ENCODE results near the gene TOX3. TPM values are rescaled to one million over a fixed set of nuclear protein-coding genes. Genes with fewer than 3 reads are reported as not detected.
A peak's percentile ranks its signal among the peaks of the same experiment; 100 is the strongest.

The TOX3 gene
- total and polyA plus RNA-seq, 2 of the 13 experiments (the other 11 are each of a cell fraction or from before 2014, with no cell fraction given) = 14.5 to 98.6 TPM

DNA sequence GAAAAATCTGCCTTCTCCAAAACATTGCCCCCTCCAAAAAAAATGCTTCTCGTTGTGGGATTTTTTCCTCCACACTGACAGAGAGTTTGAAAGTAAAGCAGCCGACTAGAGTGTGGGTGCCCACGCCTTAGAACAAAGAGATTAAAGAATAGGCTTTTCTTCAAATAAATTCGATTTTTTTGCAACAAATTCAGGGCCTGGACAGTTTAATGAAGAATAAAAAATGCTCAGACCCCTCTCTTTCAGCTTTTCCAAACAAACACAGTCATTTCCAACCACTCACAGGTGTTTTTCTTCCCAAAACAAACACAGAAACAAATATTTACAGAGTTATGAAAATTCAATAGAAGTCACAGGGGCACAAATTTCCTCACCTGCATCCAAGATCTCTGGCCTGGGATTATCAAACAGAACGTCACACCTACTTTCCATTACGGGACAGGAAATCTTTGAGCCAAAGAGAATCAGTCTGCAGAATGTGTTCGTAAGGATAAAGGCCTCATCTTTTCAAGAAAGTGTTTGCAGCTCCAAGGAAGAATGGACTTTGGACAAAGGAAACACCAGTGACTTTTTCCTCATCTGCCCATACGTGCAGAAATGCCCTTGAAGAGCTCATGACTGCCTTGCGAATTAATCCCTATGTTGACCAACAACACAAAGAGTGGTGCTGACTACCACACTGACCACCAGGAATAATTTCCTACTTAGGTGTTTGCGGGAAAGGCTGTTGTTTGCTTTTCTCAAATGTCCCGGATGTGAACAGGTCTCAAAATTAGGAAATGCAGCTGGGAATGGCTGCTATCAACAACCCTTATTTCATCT, 31.3 kb upstream of the TOX3 start (continued):
- TF ChIP-seq ZNF646 (CRISPR knock-in tag; IDR thresholded peaks at IDR 0.05) (no peak; the same call in 1 of the 2 replicates), ZNF337 (CRISPR knock-in tag; IDR thresholded peaks at IDR 0.05; ENCODE audit: borderline replicate concordance, low read depth) (peak; percentile 38; the same call in 1 of the 2 replicates), HES4 (CRISPR knock-in tag; IDR thresholded peaks at IDR 0.05; ENCODE audit: borderline replicate concordance) (no peak), ZNF460 (CRISPR knock-in tag; IDR thresholded peaks at IDR 0.05; ENCODE audit: borderline replicate concordance) (no peak; the same call in 1 of the 2 replicates), ZBTB33 (CRISPR knock-in tag; IDR thresholded peaks at IDR 0.05) (no peak), ZNF589 (CRISPR knock-in tag; conservative IDR thresholded peaks at IDR 0.05) (no peak), LCORL (IDR thresholded peaks at IDR 0.05) (no peak), LCORL (CRISPR knock-in tag; IDR thresholded peaks at IDR 0.05) (no peak; the same call in none of the 2 replicates), ZNF383 (CRISPR knock-in tag; IDR thresholded peaks at IDR 0.05; ENCODE audit: borderline replicate concordance) (no peak), ZNF740 (CRISPR knock-in tag; IDR thresholded peaks at IDR 0.05) (no peak), ZNF234 (CRISPR knock-in tag; conservative IDR thresholded peaks at IDR 0.05) (no peak)
- TF ChIP-seq, protein P1, sequence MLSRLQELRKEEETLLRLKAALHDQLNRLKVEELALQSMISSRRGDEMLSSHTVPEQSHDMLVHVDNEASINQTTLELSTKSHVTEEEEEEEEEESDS (CRISPR knock-in tag; IDR thresholded peaks at IDR 0.05; ENCODE audit: borderline replicate concordance) = no peak
- TF ChIP-seq, protein P2, sequence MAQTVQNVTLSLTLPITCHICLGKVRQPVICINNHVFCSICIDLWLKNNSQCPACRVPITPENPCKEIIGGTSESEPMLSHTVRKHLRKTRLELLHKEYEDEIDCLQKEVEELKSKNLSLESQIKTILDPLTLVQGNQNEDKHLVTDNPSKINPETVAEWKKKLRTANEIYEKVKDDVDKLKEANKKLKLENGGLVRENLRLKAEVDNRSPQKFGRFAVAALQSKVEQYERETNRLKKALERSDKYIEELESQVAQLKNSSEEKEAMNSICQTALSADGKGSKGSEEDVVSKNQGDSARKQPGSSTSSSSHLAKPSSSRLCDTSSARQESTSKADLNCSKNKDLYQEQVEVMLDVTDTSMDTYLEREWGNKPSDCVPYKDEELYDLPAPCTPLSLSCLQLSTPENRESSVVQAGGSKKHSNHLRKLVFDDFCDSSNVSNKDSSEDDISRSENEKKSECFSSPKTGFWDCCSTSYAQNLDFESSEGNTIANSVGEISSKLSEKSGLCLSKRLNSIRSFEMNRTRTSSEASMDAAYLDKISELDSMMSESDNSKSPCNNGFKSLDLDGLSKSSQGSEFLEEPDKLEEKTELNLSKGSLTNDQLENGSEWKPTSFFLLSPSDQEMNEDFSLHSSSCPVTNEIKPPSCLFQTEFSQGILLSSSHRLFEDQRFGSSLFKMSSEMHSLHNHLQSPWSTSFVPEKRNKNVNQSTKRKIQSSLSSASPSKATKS (CRISPR knock-in tag; IDR thresholded peaks at IDR 0.05) = 0 out of 2 replicates have a peak, but pooled peaks have one; percentile 64
- TF ChIP-seq, protein P3, sequence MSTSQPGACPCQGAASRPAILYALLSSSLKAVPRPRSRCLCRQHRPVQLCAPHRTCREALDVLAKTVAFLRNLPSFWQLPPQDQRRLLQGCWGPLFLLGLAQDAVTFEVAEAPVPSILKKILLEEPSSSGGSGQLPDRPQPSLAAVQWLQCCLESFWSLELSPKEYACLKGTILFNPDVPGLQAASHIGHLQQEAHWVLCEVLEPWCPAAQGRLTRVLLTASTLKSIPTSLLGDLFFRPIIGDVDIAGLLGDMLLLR (CRISPR knock-in tag; IDR thresholded peaks at IDR 0.05) = no peak
- TF ChIP-seq, protein P4, sequence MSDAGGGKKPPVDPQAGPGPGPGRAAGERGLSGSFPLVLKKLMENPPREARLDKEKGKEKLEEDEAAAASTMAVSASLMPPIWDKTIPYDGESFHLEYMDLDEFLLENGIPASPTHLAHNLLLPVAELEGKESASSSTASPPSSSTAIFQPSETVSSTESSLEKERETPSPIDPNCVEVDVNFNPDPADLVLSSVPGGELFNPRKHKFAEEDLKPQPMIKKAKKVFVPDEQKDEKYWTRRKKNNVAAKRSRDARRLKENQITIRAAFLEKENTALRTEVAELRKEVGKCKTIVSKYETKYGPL (CRISPR knock-in tag; IDR thresholded peaks at IDR 0.05) = no peak
